Stimulated activated CD4-positive, alpha-beta T cell treated with anti-CD3 and anti-CD28 coated beads, TNF-alpha, amount 100 ng/mL, for 1 hour (primary cell): ENCODE data around the gene ARHGAP32.

Source experiments
- DNase-seq, 3 donors: peaks; one replicate each; pipeline ENCODE4 v3.0.0-alpha.2; 2020; ENCODE audit warnings: low read depth in 3 of 3, low spot score in 1 of 3

The ARHGAP32 gene

GRCh38 chr11:128962896-128963295 is 229.2 kb downstream of the ARHGAP32 start:
- DNase-seq: no peak

DNA sequence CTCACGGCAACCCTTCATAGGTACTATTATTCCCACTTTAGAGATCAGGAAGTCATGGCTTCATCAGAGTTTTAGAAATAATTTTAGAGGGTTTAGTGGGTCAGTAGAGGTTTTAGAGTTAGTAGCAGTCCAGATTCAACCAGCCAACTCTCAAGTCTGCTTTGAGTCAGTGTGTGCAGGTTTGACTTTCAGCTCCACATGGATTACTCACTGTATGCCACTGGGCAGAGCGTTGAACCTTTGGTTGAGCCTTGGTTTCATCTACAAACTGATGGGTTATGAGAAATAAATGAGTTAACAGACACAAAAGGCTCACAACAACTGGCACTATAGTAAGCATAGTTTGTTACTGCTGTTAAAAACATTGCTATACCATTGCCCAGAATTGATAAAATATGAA is 230.5 kb downstream of the ARHGAP32 start:
- DNase-seq: no peak

DNA sequence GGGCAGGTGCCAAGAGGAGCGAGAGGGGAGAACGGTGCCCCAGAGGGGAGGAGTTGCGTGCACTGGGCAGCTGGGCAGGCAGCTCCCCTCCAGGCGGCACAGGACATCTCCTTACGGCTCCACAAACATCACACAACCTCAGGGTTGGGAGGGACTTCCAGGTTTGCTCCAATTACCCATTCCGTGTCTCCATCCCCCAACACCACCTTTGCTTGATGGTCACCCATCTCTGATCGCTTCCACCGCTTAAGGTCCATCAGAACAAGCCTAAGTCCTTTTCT is 235.0 kb downstream of the ARHGAP32 start:
- DNase-seq: no peak

- DNase-seq: no peak
Observed at GRCh38 chr11:128956401-128957201, 235.5 kb downstream of the ARHGAP32 start.

DNA sequence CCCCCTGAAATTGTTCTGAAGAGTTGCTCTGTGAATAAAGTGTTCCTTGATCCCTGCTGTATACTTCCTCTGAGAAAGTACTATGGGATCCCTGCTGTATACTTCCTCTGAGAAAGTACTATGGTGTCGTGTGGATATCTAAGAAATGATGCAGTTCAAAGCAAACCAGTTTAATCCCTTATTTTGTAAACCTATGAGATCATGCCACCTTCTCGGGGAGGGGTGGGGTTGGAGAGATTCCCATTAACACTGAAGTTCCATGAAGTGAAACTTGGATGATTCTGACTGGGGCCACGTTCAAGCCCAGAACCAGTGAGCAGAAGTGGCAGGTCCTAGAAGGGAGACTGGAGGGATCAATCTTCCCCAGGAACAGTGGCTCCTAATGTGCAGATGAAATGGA is 236.5 kb downstream of the ARHGAP32 start:
- no peak for DNase-seq

GRCh38 chr11:128953151-128953550 is 239.0 kb downstream of the ARHGAP32 start:
- no peak for DNase-seq

DNA sequence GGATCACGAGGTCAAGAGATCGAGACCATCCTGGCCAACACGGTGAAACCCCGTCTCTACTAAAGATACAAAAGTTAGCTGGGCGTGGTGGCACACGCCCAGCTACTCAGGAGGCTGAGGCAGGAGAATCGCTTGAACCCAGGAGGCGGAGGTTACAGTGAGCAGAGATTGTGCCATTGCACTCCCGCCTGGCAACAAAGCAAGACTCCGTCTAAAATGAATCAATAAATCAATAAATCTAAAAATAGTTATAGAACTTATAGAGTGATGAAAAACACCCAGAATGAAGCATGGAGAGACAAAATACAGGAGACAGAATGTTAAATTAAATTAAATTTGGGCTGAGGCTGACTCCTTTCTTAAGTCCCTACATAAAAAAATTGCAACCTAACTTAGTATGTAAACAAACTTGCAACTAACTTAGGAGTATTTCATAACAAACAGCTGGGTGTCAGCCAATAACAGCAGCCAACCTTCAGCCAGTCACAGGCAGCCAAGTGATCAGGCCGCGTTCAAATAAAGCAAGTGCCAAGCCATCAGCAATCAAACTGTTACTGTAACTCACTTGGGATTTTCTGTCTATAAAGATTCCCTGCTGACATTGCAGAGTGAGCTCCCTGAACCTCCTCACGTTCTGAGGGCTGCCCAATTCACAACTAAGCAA is 242.2 kb downstream of the ARHGAP32 start:
- DNase-seq: no peak

DNA sequence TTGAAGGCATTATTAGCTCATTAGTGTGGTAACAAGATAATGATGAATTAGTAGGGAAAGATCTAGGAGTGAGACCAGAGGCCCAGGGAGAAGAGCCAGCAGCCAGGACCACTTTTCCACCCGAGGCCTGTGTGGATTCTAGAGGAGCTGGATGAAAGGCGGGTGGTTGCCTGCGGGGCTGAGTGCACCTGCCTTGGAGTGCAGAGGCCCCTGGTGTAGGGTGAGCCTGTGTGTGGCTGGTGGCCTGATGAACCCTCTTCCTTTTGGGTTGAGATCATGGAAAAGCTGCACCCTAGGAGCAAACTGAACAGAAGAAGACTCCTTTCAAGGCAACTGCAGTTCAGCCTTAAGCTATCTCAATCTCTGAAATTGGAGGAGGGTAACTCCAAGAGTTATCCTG is 243.5 kb downstream of the ARHGAP32 start:
- no peak for DNase-seq

GRCh38 chr11:128947773-128948172 is 244.4 kb downstream of the ARHGAP32 start:
- no peak for DNase-seq

DNA sequence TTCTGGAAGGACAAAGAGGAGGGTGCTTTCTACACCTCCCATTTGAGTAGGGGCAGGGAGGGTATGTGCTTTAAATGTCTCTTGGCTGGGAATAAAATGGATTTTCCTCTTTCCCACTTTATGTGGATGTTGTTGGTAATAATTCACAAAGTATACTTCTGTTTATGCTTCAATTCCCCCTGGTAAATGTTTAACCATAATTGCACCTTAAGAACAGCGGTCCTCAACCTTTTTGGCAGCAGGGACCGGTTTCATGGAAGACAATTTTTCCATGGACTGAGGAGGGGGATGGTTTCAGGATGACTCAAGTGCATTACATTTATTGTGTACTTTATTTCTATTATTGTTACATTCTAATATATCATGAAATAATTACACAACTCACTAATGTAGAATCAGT is 245.5 kb downstream of the ARHGAP32 start:
- no peak for DNase-seq

DNA sequence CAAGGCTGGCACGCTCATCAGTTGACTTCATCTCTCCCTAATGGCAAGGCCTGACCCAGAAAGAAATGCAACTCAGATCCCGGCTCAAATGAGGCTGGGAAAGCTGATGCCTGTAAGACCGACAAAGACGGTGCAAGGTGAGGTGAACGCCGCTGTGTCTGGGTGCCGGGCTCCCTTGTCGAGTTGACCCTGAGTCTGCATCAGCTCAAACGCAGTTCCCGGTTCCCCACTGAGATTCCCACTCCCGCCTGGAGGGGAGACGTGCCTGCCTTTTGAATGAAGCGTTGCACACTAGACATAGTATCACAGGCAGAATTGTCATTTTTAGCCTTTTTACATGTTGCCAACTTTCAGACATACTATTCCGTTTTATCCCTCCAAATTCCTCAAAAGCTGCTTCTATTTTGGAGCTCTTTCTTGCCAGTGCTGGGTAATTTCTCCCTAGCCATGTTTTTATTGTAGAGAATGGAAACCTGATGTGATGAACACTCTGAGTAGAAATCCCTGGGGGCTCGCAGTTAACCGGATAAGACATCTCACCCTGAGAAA is 248.6 kb downstream of the ARHGAP32 start:
- no peak for DNase-seq

GRCh38 chr11:128942817-128943427 is 249.2 kb downstream of the ARHGAP32 start, which contains the start of gene TP53AIP1:
Gene TP53AIP1 (minus strand): TSS chr11:128942871. CDS start chr11:128937818, 5,053 bp downstream.
- DNase-seq: no peak

- DNase-seq: no peak
Observed at GRCh38 chr11:128942272-128942612, 249.9 kb downstream of the ARHGAP32 start.

GRCh38 chr11:128941573-128942271 is 250.4 kb downstream of the ARHGAP32 start:
- no peak for DNase-seq

DNA sequence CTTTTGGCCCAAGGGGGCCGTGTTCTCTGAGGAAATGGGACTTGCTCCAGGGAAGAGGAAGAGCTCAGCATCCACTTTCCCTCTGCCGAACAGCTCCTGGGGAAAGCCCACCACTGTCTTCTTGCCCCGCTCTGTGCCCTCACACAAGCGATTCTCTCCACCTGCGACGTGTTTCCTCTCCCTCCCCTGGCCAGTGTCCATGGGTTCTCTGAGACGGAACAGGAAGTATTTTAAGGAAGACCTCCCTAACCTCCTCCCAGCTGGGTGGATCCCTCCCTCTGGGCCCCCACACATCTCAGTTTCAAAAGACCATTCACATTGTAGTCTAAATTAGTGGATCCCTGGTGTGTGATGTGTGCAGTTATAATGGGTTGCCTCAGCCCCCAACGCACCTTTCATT is 251.0 kb downstream of the ARHGAP32 start:
- no peak for DNase-seq

DNA sequence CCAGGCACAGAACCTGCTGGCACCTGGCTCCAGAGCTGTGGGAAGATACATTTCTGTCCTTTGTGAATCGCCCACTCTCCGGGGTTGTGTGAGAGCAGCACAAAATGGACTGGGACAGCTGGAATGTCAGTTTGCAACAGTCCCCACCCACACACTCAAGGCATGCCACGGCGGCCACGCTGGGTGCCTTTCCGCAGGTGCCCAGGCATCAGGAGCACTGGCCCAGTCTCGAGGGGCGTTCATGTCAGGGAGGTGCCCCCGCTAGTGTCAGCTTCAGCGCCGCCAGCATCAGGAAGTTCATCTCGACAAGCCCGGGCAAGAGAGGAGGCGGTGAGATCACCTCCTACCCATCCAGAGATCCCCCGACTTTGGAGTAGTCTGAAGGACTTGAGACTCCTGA is 251.5 kb downstream of the ARHGAP32 start:
- DNase-seq: no peak

DNA sequence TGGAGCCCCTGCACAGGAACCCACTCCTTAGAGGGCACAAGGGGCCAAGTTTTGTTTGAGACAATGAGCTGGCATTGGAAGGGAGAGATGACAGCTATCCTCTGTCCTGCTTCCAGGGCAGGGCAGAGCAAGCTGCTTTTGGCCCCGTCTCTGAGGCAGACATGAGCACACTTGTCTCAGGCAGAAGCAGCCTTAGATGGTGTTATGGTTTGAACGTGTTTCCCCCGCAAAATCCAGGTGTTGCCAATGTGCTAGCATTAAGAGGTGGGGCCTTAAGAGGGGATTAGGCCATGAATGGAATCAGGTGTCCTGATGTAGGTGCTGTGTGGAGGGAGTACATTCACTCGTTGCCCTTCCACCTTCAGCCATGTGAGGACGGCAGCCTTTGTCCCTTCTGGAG is 252.0 kb downstream of the ARHGAP32 start:
- DNase-seq: no peak

- no peak for DNase-seq
Observed at GRCh38 chr11:128939591-128939990, 252.5 kb downstream of the ARHGAP32 start.

DNA sequence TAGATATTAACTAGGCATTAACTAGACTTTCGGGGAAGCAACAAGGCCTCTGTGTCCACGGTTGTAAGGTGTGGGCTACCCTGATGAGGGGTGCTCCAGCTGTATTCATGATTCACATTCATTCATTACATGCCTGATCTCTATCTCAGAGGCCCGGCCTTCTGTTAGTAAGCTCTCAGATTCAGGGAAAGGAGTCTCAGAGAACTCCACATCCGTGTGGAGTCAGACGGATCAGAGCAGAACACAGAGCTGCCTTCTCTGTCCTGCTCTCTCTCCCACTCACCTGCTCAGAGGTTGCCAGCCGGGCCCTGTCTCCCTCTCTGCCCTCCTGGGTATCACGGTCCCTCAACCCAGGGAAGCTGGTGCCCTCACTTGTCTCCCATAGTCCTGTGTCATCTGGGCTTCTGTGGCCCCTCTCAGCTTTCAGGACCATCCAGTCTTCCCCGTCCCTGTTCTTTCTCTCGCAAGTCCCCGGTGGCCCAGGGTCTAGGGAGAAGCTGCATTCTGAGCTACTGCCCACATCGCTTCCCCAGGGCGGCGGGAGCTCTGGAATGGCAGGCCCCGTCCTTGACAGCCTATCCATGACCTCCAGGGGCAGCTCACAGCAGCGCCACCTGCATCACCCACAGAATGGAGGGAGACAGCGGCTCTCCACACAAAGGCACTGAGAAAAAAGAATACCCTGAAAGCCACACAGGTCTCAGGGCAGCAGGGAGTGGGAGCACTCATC is 253.8 kb downstream of the ARHGAP32 start:
- no peak for DNase-seq

- no peak for DNase-seq
Observed at GRCh38 chr11:128937480-128937879, 254.6 kb downstream of the ARHGAP32 start.
